Lower lobe of right lung (tissue), 2 donors: ENCODE results near the gene SLC12A6. TPM values are rescaled to one million over a fixed set of nuclear protein-coding genes. Genes with fewer than 3 reads are reported as not detected.

Source experiments
- ATAC-seq, 2 donors: fragments of 200-7000 bp; cut with Tn5 transposase; one replicate each; pipeline ENCODE4 v1.9.1; 2020 to 2022; ENCODE audit warnings: mild to moderate bottlenecking in 2 of 2, moderate library complexity in 2 of 2
- DNase-seq: peaks from one replicate; pipeline ENCODE4 v3.0.0-alpha.2; 2020
- H3K27ac ChIP-seq: fragments of 200-600 bp; one replicate; pipeline ENCODE4 v1.8.0; 2022
- H3K27me3 ChIP-seq: fragments of 200-600 bp; one replicate; pipeline ENCODE4 v1.8.0; 2022; ENCODE audit warnings: low read depth
- H3K36me3 ChIP-seq: fragments of 200-600 bp; one replicate; pipeline ENCODE4 v1.8.0; 2022; ENCODE audit warnings: mild to moderate bottlenecking
- H3K4me1 ChIP-seq: fragments of 200-600 bp; one replicate; pipeline ENCODE4 v1.8.0; 2022
- H3K4me3 ChIP-seq: fragments of 200-600 bp; one replicate; pipeline ENCODE4 v1.8.0; 2022; ENCODE audit warnings: mild to moderate bottlenecking
- H3K9me3 ChIP-seq: fragments of 200-600 bp; one replicate; pipeline ENCODE4 v1.8.0; 2022
- CTCF ChIP-seq: fragments of 200-600 bp; IDR thresholded peaks from one replicate; pipeline ENCODE4 v1.8.0; 2022; ENCODE audit warnings: antibody characterized with exemption, mild to moderate bottlenecking
- intact Hi-C: fragments of 100-400 bp; cut with DNase I; formaldehyde crosslinking; loops from one replicate; pipeline ENCODE4 v1.11.0; 2022
- total RNA-seq: library from RNA; stranded (reverse); fragmentation: NEBNext Ultra II Directional; extraction: Animal tissue kit (Norgen Biotek cat#: 25700); gene quantifications from one replicate; pipeline ENCODE4 v1.2.1, GENCODE V29; 2021
- donor health status: DM: no; HTN: yes; CAD: no; lungs with severe emphysema.

The SLC12A6 gene
- total RNA-seq, 1 donor from 2014 or later, result 59.7 TPM

GRCh38 chr15:34279368-34279767 lies 58.2 kb downstream of the SLC12A6 start:
- ATAC-seq, result no peak
- no peaks in the 10 kb centered on the region for H3K9me3 ChIP-seq
- no peak overlapping the region for H3K27ac ChIP-seq
- intact Hi-C loops, result no loop called here
- H3K4me1 ChIP-seq, result no peaks in the 10 kb centered on the region
- no peak overlapping the region for H3K4me3 ChIP-seq
- no peak for TF ChIP-seq CTCF
- no peak for DNase-seq
- H3K27me3 ChIP-seq, result no peaks in the 10 kb centered on the region
- no peaks in the 10 kb centered on the region for H3K36me3 ChIP-seq

- Histone ChIP-seq H3K9me3 (no peaks in the 10 kb centered on the region), H3K27me3 (no peaks in the 10 kb centered on the region), H3K4me1 (no peaks in the 10 kb centered on the region), H3K36me3 (no peaks in the 10 kb centered on the region), H3K4me3 (no peak overlapping the region), H3K27ac (no peak overlapping the region)
- ATAC-seq, result no peak
- no peak for DNase-seq
- TF ChIP-seq CTCF, result no peak
- intact Hi-C loops, result no loop called here
These were observed 61.9 kb downstream of the SLC12A6 start for GRCh38 chr15:34275721-34276120.

GRCh38 chr15:34275154-34275553 lies 62.4 kb downstream of the SLC12A6 start:
- H3K27ac ChIP-seq, result no peak overlapping the region
- TF ChIP-seq CTCF, result no peak
- DNase-seq (no peak), ATAC-seq (no peak)
- no peaks in the 10 kb centered on the region for H3K27me3 ChIP-seq
- H3K9me3 ChIP-seq, result no peaks in the 10 kb centered on the region
- H3K36me3 ChIP-seq, result no peaks in the 10 kb centered on the region
- H3K4me3 ChIP-seq, result no peak overlapping the region
- no peaks in the 10 kb centered on the region for H3K4me1 ChIP-seq
- intact Hi-C loops, result no loop called here

GRCh38 chr15:34271493-34271892 lies 66.1 kb downstream of the SLC12A6 start:
- no peaks in the 10 kb centered on the region for H3K36me3 ChIP-seq
- intact Hi-C loops, result no loop called here
- H3K27ac ChIP-seq, result no peak overlapping the region
- no peaks in the 10 kb centered on the region for H3K9me3 ChIP-seq
- no peak for TF ChIP-seq CTCF
- no peaks in the 10 kb centered on the region for H3K27me3 ChIP-seq
- H3K4me3 ChIP-seq, result no peak overlapping the region
- DNase-seq (no peak), ATAC-seq (no peak)
- H3K4me1 ChIP-seq, result no peaks in the 10 kb centered on the region

GRCh38 chr15:34266751-34267150 lies 70.8 kb downstream of the SLC12A6 start:
- no peak for DNase-seq
- Histone ChIP-seq H3K27me3 (no peaks in the 10 kb centered on the region), H3K36me3 (no peaks in the 10 kb centered on the region), H3K4me3 (no peak overlapping the region), H3K9me3 (no peaks in the 10 kb centered on the region), H3K27ac (no peak overlapping the region), H3K4me1 (no peaks in the 10 kb centered on the region)
- intact Hi-C loops, result no loop called here
- no peak for TF ChIP-seq CTCF
- ATAC-seq, result no peak

- no peak overlapping the region for H3K4me3 ChIP-seq
- no peak for ATAC-seq
- no peak for DNase-seq
- no peak overlapping the region for H3K27ac ChIP-seq
- no peak for TF ChIP-seq CTCF
- no peaks in the 10 kb centered on the region for H3K4me1 ChIP-seq
- no peaks in the 10 kb centered on the region for H3K9me3 ChIP-seq
- peaks cover 8% of the 10 kb centered on the region for H3K36me3 ChIP-seq
- H3K27me3 ChIP-seq, result no peaks in the 10 kb centered on the region
- intact Hi-C loops, result no loop called here
These were observed 73.5 kb downstream of the SLC12A6 start for GRCh38 chr15:34264076-34264475.
